Activated CD8-positive, alpha-beta memory T cell treated with anti-CD3 and anti-CD28 coated beads, Interleukin-2, amount 10 ng/mL, durations not matched to agents 7 days and 5 days (primary cell): ENCODE results near the gene STK32C. TPM values are rescaled to one million over a fixed set of nuclear protein-coding genes. Genes with fewer than 3 reads are reported as not detected.

Experiments
- ATAC-seq: fragments of 150-1000 bp; cut with Tn5 transposase; one replicate; pipeline ENCODE4 v1.10.0; 2021; ENCODE audit warnings: moderate library complexity
- CTCF ChIA-PET: fragments of 350-600 bp; sonication (Branson Sonifier 250); formaldehyde crosslinking; loops from one replicate; lab custom pipeline; 2021; ENCODE audit warnings: antibody characterized with exemption; lab: Charles Lee
- DNase-seq: peaks from one replicate; pipeline ENCODE4 v3.0.0-alpha.2; 2020
- H3K27ac Mint-ChIP-seq: one replicate; pipeline ENCODE4 v1.8.0; 2021; ENCODE audit warnings: mild to moderate bottlenecking, mixed read lengths
- H3K27me3 Mint-ChIP-seq: one replicate; pipeline ENCODE4 v1.8.0; 2021; ENCODE audit warnings: mixed read lengths
- H3K36me3 Mint-ChIP-seq: one replicate; pipeline ENCODE4 v1.8.0; 2021; ENCODE audit warnings: mild to moderate bottlenecking, mixed read lengths
- H3K4me1 Mint-ChIP-seq: one replicate; pipeline ENCODE4 v1.8.0; 2021; ENCODE audit warnings: mixed read lengths
- H3K4me3 Mint-ChIP-seq: one replicate; pipeline ENCODE4 v1.8.0; 2021; ENCODE audit warnings: mild to moderate bottlenecking, moderate library complexity, mixed read lengths
- H3K9me3 Mint-ChIP-seq: one replicate; pipeline ENCODE4 v1.8.0; 2022; ENCODE audit warnings: low read depth, mixed read lengths
- total RNA-seq, 2 experiments: library from RNA; stranded (reverse); gene quantifications; one replicate each; pipeline ENCODE4 v1.2.3, GENCODE V29; 2021

The STK32C gene
- total RNA-seq, 2 experiments from 2014 or later: 11.6 to 15.9 TPM

- no peak for DNase-seq
- CTCF ChIA-PET: no interaction called here
- no peaks in the 10 kb centered on the region for H3K4me1 Mint-ChIP-seq
- no peaks in the 10 kb centered on the region for H3K27me3 Mint-ChIP-seq
- H3K9me3 Mint-ChIP-seq: no peaks in the 10 kb centered on the region
- no peak overlapping the region for H3K4me3 Mint-ChIP-seq
- no peaks in the 10 kb centered on the region for H3K36me3 Mint-ChIP-seq
- no peak overlapping the region for H3K27ac Mint-ChIP-seq
- no peak for ATAC-seq
Measured at GRCh38 chr10:132240156-132240555, 67.6 kb downstream of the STK32C start.

- no peaks in the 10 kb centered on the region for H3K27me3 Mint-ChIP-seq
- no peak overlapping the region for H3K4me3 Mint-ChIP-seq
- CTCF ChIA-PET: no interaction called here
- H3K36me3 Mint-ChIP-seq: no peaks in the 10 kb centered on the region
- H3K9me3 Mint-ChIP-seq: no peaks in the 10 kb centered on the region
- no peak overlapping the region for H3K27ac Mint-ChIP-seq
- DNase-seq: no peak
- no peak for ATAC-seq
- H3K4me1 Mint-ChIP-seq: no peaks in the 10 kb centered on the region
Measured at GRCh38 chr10:132239126-132240031, 68.4 kb downstream of the STK32C start.

- no peak for ATAC-seq
- no peaks in the 10 kb centered on the region for H3K9me3 Mint-ChIP-seq
- no peak overlapping the region for H3K4me3 Mint-ChIP-seq
- H3K4me1 Mint-ChIP-seq: no peaks in the 10 kb centered on the region
- no peaks in the 10 kb centered on the region for H3K27me3 Mint-ChIP-seq
- DNase-seq: no peak
- no peak overlapping the region for H3K27ac Mint-ChIP-seq
- H3K36me3 Mint-ChIP-seq: no peaks in the 10 kb centered on the region
- CTCF ChIA-PET: no interaction called here
Measured at GRCh38 chr10:132238371-132239125, 69.2 kb downstream of the STK32C start.

GRCh38 chr10:132237871-132238270 lies 69.9 kb downstream of the STK32C start:
- Mint-ChIP-seq H3K9me3 (no peaks in the 10 kb centered on the region), H3K27me3 (no peaks in the 10 kb centered on the region), H3K36me3 (no peaks in the 10 kb centered on the region), H3K27ac (no peak overlapping the region), H3K4me1 (peaks cover 4% of the 10 kb centered on the region), H3K4me3 (no peak overlapping the region)
- CTCF ChIA-PET: no interaction called here
- DNase-seq: no peak
- ATAC-seq: no peak

GRCh38 chr10:132237396-132237795 lies 70.4 kb downstream of the STK32C start:
- H3K4me1 Mint-ChIP-seq: peaks cover 6% of the 10 kb centered on the region
- CTCF ChIA-PET: no interaction called here
- DNase-seq (no peak), ATAC-seq (no peak)
- H3K27ac Mint-ChIP-seq: no peak overlapping the region
- H3K9me3 Mint-ChIP-seq: no peaks in the 10 kb centered on the region
- no peaks in the 10 kb centered on the region for H3K36me3 Mint-ChIP-seq
- no peaks in the 10 kb centered on the region for H3K27me3 Mint-ChIP-seq
- H3K4me3 Mint-ChIP-seq: no peak overlapping the region

- CTCF ChIA-PET: no interaction called here
- H3K27ac Mint-ChIP-seq: no peak overlapping the region
- no peak for ATAC-seq
- H3K4me1 Mint-ChIP-seq: peaks cover 12% of the 10 kb centered on the region
- H3K4me3 Mint-ChIP-seq: no peak overlapping the region
- DNase-seq: no peak
- no peaks in the 10 kb centered on the region for H3K36me3 Mint-ChIP-seq
- no peaks in the 10 kb centered on the region for H3K9me3 Mint-ChIP-seq
- H3K27me3 Mint-ChIP-seq: no peaks in the 10 kb centered on the region
Measured at GRCh38 chr10:132236881-132237280, 70.9 kb downstream of the STK32C start.

- DNase-seq: no peak
- H3K36me3 Mint-ChIP-seq: no peaks in the 10 kb centered on the region
- H3K27ac Mint-ChIP-seq: no peak overlapping the region
- H3K4me3 Mint-ChIP-seq: no peak overlapping the region
- CTCF ChIA-PET: no interaction called here
- no peak for ATAC-seq
- peaks cover 16% of the 10 kb centered on the region for H3K4me1 Mint-ChIP-seq
- H3K27me3 Mint-ChIP-seq: no peaks in the 10 kb centered on the region
- H3K9me3 Mint-ChIP-seq: no peaks in the 10 kb centered on the region
Measured at GRCh38 chr10:132236161-132236560, 71.6 kb downstream of the STK32C start.

GRCh38 chr10:132234860-132235259 lies 72.9 kb downstream of the STK32C start:
- peaks cover 20% of the 10 kb centered on the region for H3K4me1 Mint-ChIP-seq
- DNase-seq (no peak), ATAC-seq (no peak)
- no peaks in the 10 kb centered on the region for H3K27me3 Mint-ChIP-seq
- no peaks in the 10 kb centered on the region for H3K36me3 Mint-ChIP-seq
- CTCF ChIA-PET: no interaction called here
- H3K27ac Mint-ChIP-seq: no peak overlapping the region
- H3K9me3 Mint-ChIP-seq: no peaks in the 10 kb centered on the region
- no peak overlapping the region for H3K4me3 Mint-ChIP-seq

- H3K4me3 Mint-ChIP-seq: no peak overlapping the region
- no peaks in the 10 kb centered on the region for H3K9me3 Mint-ChIP-seq
- CTCF ChIA-PET: interaction anchor here (1.2 kb wide), 1 partner anchor 9 kb away, joined by 3 read pairs; no protein-coding TSS in a partner anchor
- H3K4me1 Mint-ChIP-seq: peaks cover 30% of the 10 kb centered on the region
- DNase-seq (no peak), ATAC-seq (no peak)
- no peaks in the 10 kb centered on the region for H3K36me3 Mint-ChIP-seq
- no peak overlapping the region for H3K27ac Mint-ChIP-seq
- H3K27me3 Mint-ChIP-seq: no peaks in the 10 kb centered on the region
Measured at GRCh38 chr10:132233501-132234085, 74.2 kb downstream of the STK32C start.

- Mint-ChIP-seq H3K4me3 (no peak overlapping the region), H3K27me3 (no peaks in the 10 kb centered on the region), H3K9me3 (no peaks in the 10 kb centered on the region), H3K36me3 (no peaks in the 10 kb centered on the region), H3K4me1 (peaks cover 31% of the 10 kb centered on the region), H3K27ac (no peak overlapping the region)
- ATAC-seq (no peak), DNase-seq (no peak)
- CTCF ChIA-PET: interaction anchor here (1.2 kb wide), 1 partner anchor 8 kb away, joined by 3 read pairs; no protein-coding TSS in a partner anchor
Measured at GRCh38 chr10:132232981-132233380, 74.8 kb downstream of the STK32C start.

- CTCF ChIA-PET: interaction anchor here (1.2 kb wide), 1 partner anchor 7 kb away, joined by 3 read pairs; no protein-coding TSS in a partner anchor
- H3K4me1 Mint-ChIP-seq: peaks cover 36% of the 10 kb centered on the region
- no peaks in the 10 kb centered on the region for H3K9me3 Mint-ChIP-seq
- ATAC-seq: no peak
- no peak overlapping the region for H3K4me3 Mint-ChIP-seq
- H3K27ac Mint-ChIP-seq: no peak overlapping the region
- no peak for DNase-seq
- H3K27me3 Mint-ChIP-seq: no peaks in the 10 kb centered on the region
- no peaks in the 10 kb centered on the region for H3K36me3 Mint-ChIP-seq
Measured at GRCh38 chr10:132232023-132232951, 75.5 kb downstream of the STK32C start.

- Mint-ChIP-seq H3K4me3 (no peak overlapping the region), H3K9me3 (no peaks in the 10 kb centered on the region), H3K4me1 (peaks cover 37% of the 10 kb centered on the region), H3K27me3 (no peaks in the 10 kb centered on the region), H3K27ac (no peak overlapping the region), H3K36me3 (no peaks in the 10 kb centered on the region)
- ATAC-seq (no peak), DNase-seq (no peak)
- CTCF ChIA-PET: no interaction called here
Measured at GRCh38 chr10:132231656-132232022, 76.1 kb downstream of the STK32C start.
